Erythroblast (primary cell): Measurements from ENCODE around the gene NKX6-2.

Experiments
- GATA1 ChIP-seq: IDR thresholded peaks from 2 replicates; pipeline ENCODE4 v1.6.1; 2011; ENCODE audit warnings: low read depth, mild to moderate bottlenecking, control low read depth, low read length, moderate library complexity
- POLR2A ChIP-seq: IDR thresholded peaks from 2 replicates; pipeline ENCODE4 v1.6.1; 2011; ENCODE audit warnings: mild to moderate bottlenecking, low read length

- TF ChIP-seq POLR2A (no peak), GATA1 (no peak)
These were observed 33.0 kb downstream of the NKX6-2 start for GRCh38 chr10:132752961-132753360.
